H1 (cell line): ENCODE measurements around the gene OGG1. TPM values are rescaled to one million over a fixed set of nuclear protein-coding genes. Genes with fewer than 3 reads are reported as not detected.

Experiments used
- CTCF ChIA-PET: fragments of 300-600 bp; sonication (Branson Sonifier 250); formaldehyde crosslinking; loops from one replicate; lab custom pipeline; 2021; ENCODE audit not compliant: partially characterized antibody; lab: Charles Lee
- POLR2A ChIA-PET: fragments of 300-600 bp; sonication (Branson Sonifier 250); formaldehyde crosslinking; loops from one replicate; lab custom pipeline; 2021; ENCODE audit warnings: inconsistent platforms; ENCODE audit not compliant: partially characterized antibody; lab: Charles Lee
- DNase-seq, 2 experiments: peaks; one replicate each; pipeline versions ENCODE4 v3.0.0 to v3.0.0-alpha.2; 2010 to 2022; ENCODE audit warnings: low spot score in 2 of 2, low read depth in 1 of 2, mixed read lengths in 1 of 2
- FAIRE-seq: peaks from 2 replicates; lab custom pipeline; 2011; peaks lifted over from hg19 to GRCh38; lab: Jason Lieb, UNC
- H2AFZ ChIP-seq: 2 replicates; pipeline ENCODE4 v1.8.1; 2012; ENCODE audit warnings: low read length, inconsistent platforms
- H2AK5ac ChIP-seq: 2 replicates; pipeline ENCODE4 v1.6.1; 2013; ENCODE audit warnings: low read depth, low read length
- H2BK120ac ChIP-seq: replicated peaks from 2 replicates; pipeline ENCODE3; 2013; ENCODE audit warnings: low read depth, low read length, inconsistent platforms
- H2BK12ac ChIP-seq: 2 replicates; pipeline ENCODE4 v1.6.1; 2013; ENCODE audit warnings: low read depth, low read length
- H2BK15ac ChIP-seq: 2 replicates; pipeline ENCODE4 v1.6.1; 2013; ENCODE audit warnings: low read length
- H2BK20ac ChIP-seq: 2 replicates; pipeline ENCODE4 v1.6.1; 2013; ENCODE audit warnings: low read length
- H2BK5ac ChIP-seq: 2 replicates; pipeline ENCODE4 v1.6.1; 2013; ENCODE audit warnings: low read depth, low read length
- H3K14ac ChIP-seq: 2 replicates; pipeline ENCODE4 v1.6.1; 2013; ENCODE audit warnings: inconsistent platforms; ENCODE audit not compliant: insufficient read length
- H3K18ac ChIP-seq: 2 replicates; pipeline ENCODE4 v1.6.1; 2013; ENCODE audit warnings: low read length; ENCODE audit errors: extremely low read depth
- H3K23ac ChIP-seq: 2 replicates; pipeline ENCODE4 v1.6.1; 2013; ENCODE audit warnings: inconsistent platforms; ENCODE audit not compliant: insufficient read length
- H3K23me2 ChIP-seq: 2 replicates; pipeline ENCODE4 v1.6.1; 2013; ENCODE audit warnings: low read depth, low read length
- H3K27ac ChIP-seq: 2 replicates; pipeline ENCODE4 v1.6.1; 2011; ENCODE audit warnings: low read depth, low read length, inconsistent platforms
- H3K27me3 ChIP-seq, 4 experiments: replicated peaks in 1 of 4; 1 replicate in 1 of 4; 2 replicates in 3 of 4; pipeline versions ENCODE4 v1.6.1 to v1.8.1; 2011 to 2013; ENCODE audit warnings: low read length in 3 of 4, mild to moderate bottlenecking in 3 of 4, inconsistent platforms in 2 of 4, mixed read lengths in 2 of 4, moderate library complexity in 1 of 4; ENCODE audit not compliant: control insufficient read depth in 3 of 4, insufficient read depth in 3 of 4; ENCODE audit errors: extremely low read depth in 1 of 4
- H3K36me3 ChIP-seq, 4 experiments: 2 replicates each; pipeline versions ENCODE4 v1.6.1 to v1.8.1; 2011 to 2013; ENCODE audit warnings: mild to moderate bottlenecking in 4 of 4, low read length in 3 of 4, moderate library complexity in 2 of 4, control low read depth in 1 of 4, inconsistent platforms in 1 of 4; ENCODE audit not compliant: insufficient read depth in 4 of 4, control insufficient read depth in 2 of 4
- H3K4ac ChIP-seq: replicated peaks from 2 replicates; pipeline ENCODE3; 2013; ENCODE audit warnings: low read length, low read depth, mixed read lengths, inconsistent platforms; ENCODE audit not compliant: insufficient read length
- H3K4me1 ChIP-seq, 4 experiments: replicated peaks in 1 of 4; 1 replicate in 1 of 4; 2 replicates in 3 of 4; pipeline versions ENCODE4 v1.6.1 to v1.8.1; 2011 to 2013; ENCODE audit warnings: low read length in 3 of 4, inconsistent platforms in 2 of 4, mixed read lengths in 1 of 4; ENCODE audit not compliant: insufficient read depth in 4 of 4, control insufficient read depth in 3 of 4
- H3K4me2 ChIP-seq, 2 experiments: 2 replicates each; pipeline versions ENCODE4 v1.6.1 to v1.8.1; 2011 to 2013; ENCODE audit warnings: low read depth in 2 of 2, low read length in 2 of 2, control low read depth in 1 of 2, inconsistent platforms in 1 of 2, mild to moderate bottlenecking in 1 of 2; ENCODE audit not compliant: insufficient read depth in 1 of 2
- H3K4me3 ChIP-seq, 4 experiments: fragments of 200-600, 300-600 bp in 1 of 4; sonication (generic), shearing (Covaris generic), sonication (Bioruptor Twin) in 1 of 4; 2 replicates each; pipeline versions ENCODE4 v1.5.1 to v1.8.1; 2011 to 2016; ENCODE audit warnings: low read length in 4 of 4, low read depth in 3 of 4, control low read depth in 2 of 4, inconsistent platforms in 2 of 4, mild to moderate bottlenecking in 2 of 4, mixed read lengths in 1 of 4, moderate library complexity in 1 of 4; ENCODE audit not compliant: insufficient read depth in 2 of 4; ENCODE audit errors: extremely low read depth in 1 of 4
- H3K56ac ChIP-seq: replicated peaks from 2 replicates; pipeline ENCODE3; 2013; ENCODE audit warnings: low read depth, mild to moderate bottlenecking, mixed read lengths, low read length, inconsistent platforms; ENCODE audit not compliant: insufficient read length
- H3K79me1 ChIP-seq: 2 replicates; pipeline ENCODE4 v1.6.1; 2013; ENCODE audit warnings: low read depth, low read length, control low read depth
- H3K79me2 ChIP-seq, 2 experiments: 2 replicates each; pipeline versions ENCODE4 v1.6.1 to v1.8.1; 2012 to 2013; ENCODE audit warnings: low read length in 2 of 2, mild to moderate bottlenecking in 2 of 2, inconsistent platforms in 1 of 2; ENCODE audit not compliant: insufficient read depth in 2 of 2, control insufficient read depth in 1 of 2
- H3K9ac ChIP-seq, 4 experiments: replicated peaks in 1 of 4; 1 replicate in 1 of 4; 2 replicates in 3 of 4; pipeline versions ENCODE4 v1.6.1 to v1.8.1; 2011 to 2013; ENCODE audit warnings: low read depth in 3 of 4, low read length in 3 of 4, control low read depth in 2 of 4, mild to moderate bottlenecking in 2 of 4, moderate library complexity in 2 of 4, inconsistent platforms in 1 of 4; ENCODE audit errors: extremely low read depth in 1 of 4
- H3K9me3 ChIP-seq, 2 experiments: 2 replicates each; pipeline versions ENCODE4 v1.6.1 to v1.8.1; 2012 to 2013; ENCODE audit warnings: mild to moderate bottlenecking in 2 of 2, moderate library complexity in 2 of 2, control low read depth in 1 of 2, inconsistent platforms in 1 of 2, low read depth in 1 of 2, low read length in 1 of 2, mixed read lengths in 1 of 2; ENCODE audit not compliant: insufficient read depth in 2 of 2
- H4K20me1 ChIP-seq, 2 experiments: replicated peaks in 1 of 2; 2 replicates each; pipeline versions ENCODE3 to v1.8.1; 2011 to 2013; ENCODE audit warnings: inconsistent platforms in 2 of 2, low read length in 2 of 2, mild to moderate bottlenecking in 1 of 2; ENCODE audit not compliant: insufficient read depth in 2 of 2, control insufficient read depth in 1 of 2
- H4K5ac ChIP-seq: 2 replicates; pipeline ENCODE4 v1.6.1; 2013; ENCODE audit warnings: low read length, low read depth, mixed read lengths, inconsistent platforms; ENCODE audit not compliant: insufficient read length
- H4K8ac ChIP-seq: 2 replicates; pipeline ENCODE4 v1.8.0; 2013; ENCODE audit warnings: mild to moderate bottlenecking, moderate library complexity, low read length, inconsistent platforms; ENCODE audit not compliant: insufficient read depth; ENCODE audit errors: extremely low read depth
- H4K91ac ChIP-seq: replicated peaks from 2 replicates; pipeline ENCODE3; 2013; ENCODE audit warnings: low read length, mixed read lengths, inconsistent platforms; ENCODE audit not compliant: insufficient read length
- CBX5 ChIP-seq: fragments of 300-800, 300-1000 bp; sonication (generic); IDR thresholded peaks from 2 replicates; pipeline ENCODE4 v1.7.1; 2016; ENCODE audit warnings: antibody characterized with exemption, low read length, low read depth
- CBX8 ChIP-seq: fragments of 300-800, 300-1000 bp; sonication (generic); IDR thresholded peaks from 2 replicates; pipeline ENCODE4 v1.7.1; 2016; ENCODE audit warnings: low read depth, low read length, borderline replicate concordance
- CHD1 ChIP-seq: IDR thresholded peaks from 2 replicates; pipeline ENCODE4 v1.6.1; 2012; ENCODE audit warnings: low read depth, low read length, improper control_type of control experiment
- HDAC2 ChIP-seq, 2 experiments: fragments of 300-600 bp in 1 of 2; sonication (generic) in 1 of 2; IDR thresholded peaks; 2 replicates each; pipeline ENCODE4 v1.6.1; 2011 to 2012; ENCODE audit warnings: low read depth in 2 of 2, low read length in 2 of 2, mild to moderate bottlenecking in 2 of 2, moderate library complexity in 2 of 2, borderline replicate concordance in 1 of 2, inconsistent platforms in 1 of 2
- KDM5A ChIP-seq: fragments of 200-600 bp; IDR thresholded peaks from 2 replicates; pipeline ENCODE4 v1.7.1; 2012; ENCODE audit warnings: mild to moderate bottlenecking, low read length, inconsistent platforms, mixed read lengths
- PHF8 ChIP-seq: fragments of 200-600 bp; sonication (generic); conservative IDR thresholded peaks from 2 replicates; pipeline ENCODE4 v1.7.1; 2012; ENCODE audit warnings: low read depth, mild to moderate bottlenecking, inconsistent platforms, low read length, moderate library complexity
- POLR2AphosphoS5 ChIP-seq: IDR thresholded peaks from 2 replicates; pipeline ENCODE4 v1.6.1; 2011; ENCODE audit warnings: low read depth, low read length
- RBBP5 ChIP-seq: IDR thresholded peaks from 2 replicates; pipeline ENCODE4 v1.7.1; 2012; ENCODE audit warnings: low read depth, mild to moderate bottlenecking, inconsistent platforms, low read length, moderate library complexity, borderline replicate concordance
- SAP30 ChIP-seq: fragments of 300-600 bp; sonication (generic); IDR thresholded peaks from 2 replicates; pipeline ENCODE4 v1.7.1; 2012; ENCODE audit warnings: low read length, moderate library complexity, mild to moderate bottlenecking, inconsistent platforms; ENCODE audit not compliant: insufficient read depth, insufficient replicate concordance
- SP4 ChIP-seq: IDR thresholded peaks from 2 replicates; pipeline ENCODE4 v1.6.1; 2012; ENCODE audit warnings: low read length, inconsistent platforms
- TEAD4 ChIP-seq: IDR thresholded peaks from 2 replicates; pipeline ENCODE4 v1.6.1; 2012; ENCODE audit warnings: low read depth, low read length, inconsistent platforms, mixed read lengths
- WGBS, 2 experiments: shearing (Covaris generic) in 1 of 2; methylation state at CpG; one replicate each; pipeline versions ENCODE4 v1.1.6 to v1.1.7; 2013 to 2015; ENCODE audit warnings: low lambda C conversion rate in 2 of 2, mixed read lengths in 2 of 2, inconsistent platforms in 1 of 2, low coverage in 1 of 2, missing lambda C conversion rate in 1 of 2; ENCODE audit not compliant: insufficient replicate concordance in 2 of 2, insufficient coverage in 1 of 2, insufficient read length in 1 of 2; ENCODE audit errors: extremely low coverage in 1 of 2, missing lambda C conversion rate in 1 of 2; 5-methylcytosine and 5-hydroxymethylcytosine counted together
- polyA plus RNA-seq, 7 experiments: library from polyadenylated mRNA; depleted of rRNA in 3 of 7; stranded (reverse) in 5 of 7; unstranded in 2 of 7; fragments of >200 nt in 5 of 7; fragments of 200-250 nt in 2 of 7; gene quantifications; 1 replicate in 5 of 7; 2 replicates in 1 of 7; 4 replicates in 1 of 7; pipeline versions ENCODE4 v1.2.1 to v1.2.3, GENCODE V29; 2011 to 2013; ENCODE audit warnings: missing spikeins in 2 of 7, mixed read lengths in 2 of 7
- total RNA-seq: library from RNA; stranded (reverse); fragmentation: NEBNext Ultra II Directional; extraction: Animal tissue kit (Norgen Biotek cat#: 25700); gene quantifications from 2 replicates; pipeline ENCODE4 v1.2.1, GENCODE V29; 2021
- TF ChIP-seq, protein P1 (sequence below): IDR thresholded peaks from 2 replicates; pipeline ENCODE4 v1.6.1; 2011; ENCODE audit warnings: low read length, improper control_type of control experiment

The OGG1 gene
- total and polyA plus RNA-seq, 2 of the 8 experiments (the other 6 are each of a cell fraction or from before 2014, with no cell fraction given): 29.6 to 46.8 TPM

DNA sequence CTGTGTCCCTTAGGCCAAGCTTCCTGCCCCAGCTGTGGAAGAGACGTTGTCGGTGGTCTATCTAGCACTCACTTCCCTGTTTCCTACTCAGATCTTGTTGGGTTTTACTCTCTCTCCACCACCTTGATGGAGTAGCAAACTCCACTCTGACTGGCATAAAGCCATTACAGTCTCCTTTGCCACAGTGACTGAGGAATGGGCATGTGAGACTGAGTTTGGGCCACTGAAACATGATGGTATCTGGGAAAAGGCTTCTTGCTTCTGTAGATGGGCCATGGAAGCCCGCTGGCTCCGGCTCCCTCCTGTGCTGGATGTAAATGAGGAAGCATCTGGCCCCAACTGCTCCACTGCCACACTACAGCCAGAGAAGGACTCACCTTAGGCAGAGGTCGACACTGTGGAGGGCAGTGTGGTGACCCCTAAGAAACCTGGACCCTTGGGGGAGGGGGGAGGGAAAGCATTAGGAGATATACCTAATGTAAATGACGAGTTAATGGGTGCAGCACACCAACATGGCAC lies 29.4 kb downstream of the OGG1 start:
- no peaks in the 10 kb centered on the region; the same call in 1 of the 2 replicates for H3K23me2 ChIP-seq
- H4K8ac ChIP-seq: no peak overlapping the region
- ChIA-PET POLR2A (interaction anchor here (1.7 to 2.6 kb wide), 3 partner anchors 10 to 48 kb away, joined by 3 to 6 read pairs (median 5); partner anchors contain the start of gene BRPF1), CTCF (no interaction called here)
- no peak overlapping the region for H3K56ac ChIP-seq
- no peaks in the 10 kb centered on the region for H4K20me1 ChIP-seq
- no peak overlapping the region for H2BK5ac ChIP-seq
- WGBS, 2 experiments: 87% methylated on average over 5 of the region's 6 CpGs; no CpG with 5 or more reads in 1 of the 2 experiments
- no peak overlapping the region for H3K4ac ChIP-seq
- H3K4me2 ChIP-seq: no peak overlapping the region
- no peak overlapping the region for H4K5ac ChIP-seq
- peaks cover 0 to 3% (median 0%) of the 10 kb centered on the region in 4 experiments; a peak in 1 of 7 replicates for H3K27me3 ChIP-seq
- H2BK20ac ChIP-seq: no peak overlapping the region
- H3K9me3 ChIP-seq: no peaks in the 10 kb centered on the region
- no peak overlapping the region for H2AK5ac ChIP-seq
- DNase-seq (no peak), FAIRE-seq (no peak)
- H3K4me1 ChIP-seq: no peaks in the 10 kb centered on the region
- no peak overlapping the region for H2BK120ac ChIP-seq
- no peak overlapping the region for H4K91ac ChIP-seq
- no peaks in the 10 kb centered on the region for H3K79me2 ChIP-seq
- H3K27ac ChIP-seq: no peak overlapping the region
- no peak overlapping the region for H2BK15ac ChIP-seq
- H3K14ac ChIP-seq: no peak overlapping the region
- H3K23ac ChIP-seq: no peak overlapping the region
- no peak overlapping the region for H3K9ac ChIP-seq
- no peaks in the 10 kb centered on the region for H3K79me1 ChIP-seq
- H2BK12ac ChIP-seq: no peak overlapping the region
- no peak overlapping the region for H3K18ac ChIP-seq
- H3K4me3 ChIP-seq: no peak overlapping the region
- H2AFZ ChIP-seq: no peak overlapping the region
- peaks cover 2 to 20% (median 16%) of the 10 kb centered on the region in 4 experiments; a peak in 7 of 8 replicates for H3K36me3 ChIP-seq
- no peak for TF ChIP-seq CBX5
- no peak for TF ChIP-seq KDM5A
- TF ChIP-seq, protein P1, sequence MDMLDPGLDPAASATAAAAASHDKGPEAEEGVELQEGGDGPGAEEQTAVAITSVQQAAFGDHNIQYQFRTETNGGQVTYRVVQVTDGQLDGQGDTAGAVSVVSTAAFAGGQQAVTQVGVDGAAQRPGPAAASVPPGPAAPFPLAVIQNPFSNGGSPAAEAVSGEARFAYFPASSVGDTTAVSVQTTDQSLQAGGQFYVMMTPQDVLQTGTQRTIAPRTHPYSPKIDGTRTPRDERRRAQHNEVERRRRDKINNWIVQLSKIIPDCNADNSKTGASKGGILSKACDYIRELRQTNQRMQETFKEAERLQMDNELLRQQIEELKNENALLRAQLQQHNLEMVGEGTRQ: no peak
- TF ChIP-seq TEAD4: no peak
- TF ChIP-seq RBBP5: no peak
- no peak for TF ChIP-seq POLR2AphosphoS5
- no peak for TF ChIP-seq SAP30
- no peak for TF ChIP-seq CHD1
- TF ChIP-seq CBX8: no peak
- TF ChIP-seq HDAC2 (IDR thresholded peaks at IDR 0.05; ENCODE audit: borderline replicate concordance in 1 of 2, low read depth in 2 of 2, low read length in 2 of 2): no peak
- no peak for TF ChIP-seq SP4
- no peak for TF ChIP-seq PHF8
